GM12875 (cell line): ENCODE results near the gene CNIH2.

ENCODE experiments used
- H3K4me3 ChIP-seq: one replicate; pipeline ENCODE4 v1.5.1; 2011; ENCODE audit warnings: low read depth, low read length, control low read depth
- CTCF ChIP-seq: IDR thresholded peaks from 2 replicates; pipeline ENCODE4 v1.5.1; 2011; ENCODE audit warnings: low read depth, mild to moderate bottlenecking, control low read depth, inconsistent platforms, low read length, moderate library complexity, borderline replicate concordance; ENCODE audit not compliant: insufficient read depth

Gene CNIH2

GRCh38 chr11:66281776-66282467 is 3.9 kb downstream of the CNIH2 start:
- no peak overlapping the region for H3K4me3 ChIP-seq
- TF ChIP-seq CTCF = no peak

GRCh38 chr11:66282468-66283455 is 4.8 kb downstream of the CNIH2 start:
- peak; percentile 98 for TF ChIP-seq CTCF
- H3K4me3 ChIP-seq = no peak overlapping the region

- TF ChIP-seq CTCF = 0 out of 2 replicates have a peak, but pooled peaks have one; percentile 12
- H3K4me3 ChIP-seq = no peak overlapping the region
Observed at GRCh38 chr11:66283461-66284105, 5.6 kb downstream of the CNIH2 start.

GRCh38 chr11:66284526-66285078 is 6.6 kb downstream of the CNIH2 start:
- TF ChIP-seq CTCF = no peak
- H3K4me3 ChIP-seq = no peak overlapping the region

GRCh38 chr11:66285250-66285947 is 7.4 kb downstream of the CNIH2 start:
- H3K4me3 ChIP-seq = no peak overlapping the region
- no peak for TF ChIP-seq CTCF

GRCh38 chr11:66286699-66287098 is 8.7 kb downstream of the CNIH2 start:
- TF ChIP-seq CTCF = no peak
- no peak overlapping the region for H3K4me3 ChIP-seq
